Left cardiac atrium (tissue), 4 donors: ENCODE data around the gene MYL5. TPM values are rescaled to one million over a fixed set of nuclear protein-coding genes. Genes with fewer than 3 reads are reported as not detected.

ENCODE experiments used
- ATAC-seq, 2 donors: fragments of 200-7000 bp; cut with Tn5 transposase; one replicate each; pipeline ENCODE4 v1.9.1; 2020; ENCODE audit warnings: mild to moderate bottlenecking in 2 of 2, moderate library complexity in 2 of 2
- DNase-seq: peaks from one replicate; pipeline ENCODE4 v3.0.0-alpha.2; 2020
- intact Hi-C, 2 donors: fragments of 100-400 bp; cut with DNase I; formaldehyde crosslinking; loops; one replicate each; pipeline versions ENCODE4 v1.14.1 to v1.15.1; 2022 to 2023
- long read RNA-seq: library from polyadenylated mRNA; unstranded; transcript quantifications from one replicate; pipeline ENCODE4 v2.0.0, GENCODE V29; 2021
- total RNA-seq, 2 donors: library from RNA; stranded (reverse); fragmentation: NEBNext Ultra II Directional; extraction: Animal tissue kit (Norgen Biotek cat#: 25700); gene quantifications; one replicate each; pipeline ENCODE4 v1.2.1, GENCODE V29; 2021
- donor health status: DM: no; HTN: yes; CAD: no.
- donor health status: DM: no; HTN: yes; CAD: no; lungs with severe emphysema.
- donor health status: DM: yes; HTN: yes; CAD: no.
- donor health status: Dilated cardiomyopathy.

Gene MYL5, protein sequence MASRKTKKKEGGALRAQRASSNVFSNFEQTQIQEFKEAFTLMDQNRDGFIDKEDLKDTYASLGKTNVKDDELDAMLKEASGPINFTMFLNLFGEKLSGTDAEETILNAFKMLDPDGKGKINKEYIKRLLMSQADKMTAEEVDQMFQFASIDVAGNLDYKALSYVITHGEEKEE
- 1 to 10 TPM; 5.4 to 5.9 TPM for total RNA-seq
- long read RNA-seq, result 0 reads

GRCh38 chr4:674172-675035 is at the start of gene MYL5, which contains the start of gene ATP5ME:
Gene MYL5 (plus strand): TSS chr4:674542. CDS start chr4:678027, 3,485 bp downstream.
Gene ATP5ME (minus strand): TSS chr4:674276. CDS start chr4:674247, 29 bp downstream.
- peak; percentile 92 to 93 for ATAC-seq
- intact Hi-C loops, result no loop called here
- DNase-seq, result peak; percentile 98

GRCh38 chr4:624705-625590 is 49.4 kb upstream of the MYL5 start, which contains the start of gene PDE6B:
Gene PDE6B (plus strand): TSS chr4:625573. CDS start chr4:625627, 54 bp downstream.
- no peak for DNase-seq
- intact Hi-C loops, result no loop called here
- no peak for ATAC-seq

GRCh38 chr4:625631-626161 is 48.6 kb upstream of the MYL5 start:
- ATAC-seq, result no peak
- intact Hi-C loops, result no loop called here
- no peak for DNase-seq

GRCh38 chr4:626201-627091 is 47.9 kb upstream of the MYL5 start:
- DNase-seq, result no peak
- intact Hi-C loops, result no loop called here
- ATAC-seq, result no peak

- ATAC-seq (no peak), DNase-seq (no peak)
- intact Hi-C loops, result no loop called here
Measured at GRCh38 chr4:627347-628125, 46.8 kb upstream of the MYL5 start.

- no peak for DNase-seq
- no peak for ATAC-seq
- intact Hi-C loops, result no loop called here
Measured at GRCh38 chr4:628311-628741, 46.0 kb upstream of the MYL5 start.

GRCh38 chr4:628821-629635 is 45.3 kb upstream of the MYL5 start:
- no peak for ATAC-seq
- intact Hi-C loops, result no loop called here
- DNase-seq, result no peak

GRCh38 chr4:629636-629914 is 44.8 kb upstream of the MYL5 start:
- ATAC-seq (no peak), DNase-seq (no peak)
- intact Hi-C loops, result no loop called here

GRCh38 chr4:629915-630641 is 44.3 kb upstream of the MYL5 start:
- DNase-seq (no peak), ATAC-seq (no peak)
- intact Hi-C loops, result no loop called here

DNA sequence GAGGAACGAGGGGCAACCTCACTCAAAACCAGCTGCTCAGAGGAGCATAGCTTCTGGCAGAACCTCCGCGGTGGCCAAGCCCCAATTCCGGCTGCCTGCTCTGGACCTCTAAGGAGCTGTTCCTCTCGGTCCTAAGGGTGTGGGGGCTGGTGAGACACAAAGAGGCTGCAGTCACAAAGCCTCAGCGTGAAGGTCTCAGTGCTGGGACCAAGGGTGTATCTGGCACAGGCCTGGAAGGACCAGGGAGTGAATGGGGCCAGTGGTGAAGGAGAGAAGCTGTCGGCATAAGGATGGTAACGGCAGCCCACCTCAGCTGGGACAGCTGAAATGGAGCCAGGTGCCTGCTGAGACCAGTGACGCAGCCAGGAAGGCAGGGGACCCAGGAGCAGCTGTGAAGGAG is 43.7 kb upstream of the MYL5 start:
- DNase-seq (no peak), ATAC-seq (no peak)
- intact Hi-C loops, result no loop called here

- ATAC-seq, result no peak
- no peak for DNase-seq
- intact Hi-C loops, result no loop called here
Measured at GRCh38 chr4:632196-632790, 42.0 kb upstream of the MYL5 start.

- intact Hi-C loops, result no loop called here
- no peak for ATAC-seq
- no peak for DNase-seq
Measured at GRCh38 chr4:632926-633325, 41.4 kb upstream of the MYL5 start.

GRCh38 chr4:633406-633805 is 40.9 kb upstream of the MYL5 start:
- no peak for ATAC-seq
- no peak for DNase-seq
- intact Hi-C loops, result no loop called here

DNA sequence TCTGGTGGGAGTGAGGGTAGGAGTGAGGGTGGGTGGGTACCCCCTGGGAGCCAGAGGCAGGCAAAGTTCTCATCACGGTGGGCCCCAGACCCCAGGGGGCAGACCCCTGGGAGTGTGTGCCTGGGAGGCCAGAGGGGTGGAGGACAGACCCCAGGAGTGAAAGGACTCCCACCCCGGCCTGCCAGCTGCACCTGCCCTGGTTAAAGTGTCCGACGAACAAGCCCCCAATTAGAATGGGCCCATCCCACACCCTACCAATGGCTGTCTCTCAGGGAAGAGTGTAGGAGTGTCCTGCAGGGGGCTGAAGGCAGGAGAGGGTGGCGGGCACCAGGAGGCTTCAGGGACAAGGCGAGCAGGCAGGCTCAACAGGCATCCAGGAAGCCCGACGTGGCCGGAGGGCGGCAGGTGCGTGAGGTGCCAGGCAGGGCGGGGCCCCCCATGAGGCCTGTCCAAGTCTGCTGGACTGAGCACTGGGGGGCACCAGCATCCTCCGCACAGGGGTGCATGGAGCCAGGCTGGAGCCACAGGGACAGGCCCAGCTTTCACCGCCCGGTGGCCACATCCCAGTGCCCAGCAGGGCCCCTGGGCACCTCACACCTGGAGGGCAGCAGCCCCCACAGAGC is 40.3 kb upstream of the MYL5 start:
- intact Hi-C loops, result no loop called here
- DNase-seq, result no peak
- no peak for ATAC-seq

- intact Hi-C loops, result no loop called here
- ATAC-seq (no peak), DNase-seq (no peak)
Measured at GRCh38 chr4:634599-634985, 39.8 kb upstream of the MYL5 start.
